ENCODE data around the gene SNRNP70. TPM values are rescaled to one million over a fixed set of nuclear protein-coding genes. Genes with fewer than 3 reads are reported as not detected.

Gene SNRNP70
- total and polyA plus RNA-seq, 10 of the 15 experiments (the other 5 are each of a cell fraction or from before 2014, with no cell fraction given), result 2.7 to 453 (median 159) TPM

DNA sequence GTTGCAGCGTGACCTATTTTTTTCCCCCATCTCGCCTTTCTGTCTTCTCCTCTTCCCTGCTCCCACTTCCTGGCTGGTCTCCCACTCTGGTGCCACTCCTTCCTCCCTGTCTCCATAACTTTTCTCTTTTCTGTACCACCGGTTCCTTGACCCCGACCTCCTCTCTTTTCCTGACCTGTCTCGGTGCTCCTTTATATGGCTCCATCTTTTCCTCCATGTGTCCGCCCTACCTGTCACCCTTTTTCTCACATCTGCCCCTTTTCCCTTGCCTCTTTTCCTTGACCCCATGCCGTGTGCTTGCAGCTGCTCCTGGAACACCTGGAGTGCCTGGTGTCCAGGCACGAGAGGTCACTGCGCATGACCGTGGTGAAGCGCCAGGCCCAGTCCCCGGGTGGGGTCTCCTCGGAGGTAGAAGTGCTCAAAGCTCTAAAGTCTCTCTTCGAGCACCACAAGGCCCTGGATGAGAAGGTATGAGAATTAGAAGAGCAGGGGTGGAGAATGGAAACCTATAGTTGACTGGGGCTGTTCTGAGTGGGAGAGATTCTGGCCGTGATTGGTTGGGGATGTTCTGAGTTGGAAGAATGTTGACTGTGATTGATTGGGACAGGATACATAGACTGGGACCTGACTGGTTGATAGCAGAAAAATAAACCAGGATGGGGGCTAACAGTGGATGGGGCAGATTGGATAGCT, 43.4 kb downstream of the SNRNP70 start:
- BruUV-seq (replicated peaks), result no TSS peak
- TF ChIP-seq, protein P1, sequence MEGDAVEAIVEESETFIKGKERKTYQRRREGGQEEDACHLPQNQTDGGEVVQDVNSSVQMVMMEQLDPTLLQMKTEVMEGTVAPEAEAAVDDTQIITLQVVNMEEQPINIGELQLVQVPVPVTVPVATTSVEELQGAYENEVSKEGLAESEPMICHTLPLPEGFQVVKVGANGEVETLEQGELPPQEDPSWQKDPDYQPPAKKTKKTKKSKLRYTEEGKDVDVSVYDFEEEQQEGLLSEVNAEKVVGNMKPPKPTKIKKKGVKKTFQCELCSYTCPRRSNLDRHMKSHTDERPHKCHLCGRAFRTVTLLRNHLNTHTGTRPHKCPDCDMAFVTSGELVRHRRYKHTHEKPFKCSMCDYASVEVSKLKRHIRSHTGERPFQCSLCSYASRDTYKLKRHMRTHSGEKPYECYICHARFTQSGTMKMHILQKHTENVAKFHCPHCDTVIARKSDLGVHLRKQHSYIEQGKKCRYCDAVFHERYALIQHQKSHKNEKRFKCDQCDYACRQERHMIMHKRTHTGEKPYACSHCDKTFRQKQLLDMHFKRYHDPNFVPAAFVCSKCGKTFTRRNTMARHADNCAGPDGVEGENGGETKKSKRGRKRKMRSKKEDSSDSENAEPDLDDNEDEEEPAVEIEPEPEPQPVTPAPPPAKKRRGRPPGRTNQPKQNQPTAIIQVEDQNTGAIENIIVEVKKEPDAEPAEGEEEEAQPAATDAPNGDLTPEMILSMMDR (IDR thresholded peaks at IDR 0.05 in 2 of 3, conservative IDR thresholded peaks at IDR 0.05 in 1 of 3; ENCODE audit: control insufficient read depth in 2 of 3, extremely low read depth in 1 of 3, insufficient read depth in 1 of 3, low read depth in 3 of 3, low read length in 3 of 3), result no peak
- TF ChIP-seq, protein P2, sequence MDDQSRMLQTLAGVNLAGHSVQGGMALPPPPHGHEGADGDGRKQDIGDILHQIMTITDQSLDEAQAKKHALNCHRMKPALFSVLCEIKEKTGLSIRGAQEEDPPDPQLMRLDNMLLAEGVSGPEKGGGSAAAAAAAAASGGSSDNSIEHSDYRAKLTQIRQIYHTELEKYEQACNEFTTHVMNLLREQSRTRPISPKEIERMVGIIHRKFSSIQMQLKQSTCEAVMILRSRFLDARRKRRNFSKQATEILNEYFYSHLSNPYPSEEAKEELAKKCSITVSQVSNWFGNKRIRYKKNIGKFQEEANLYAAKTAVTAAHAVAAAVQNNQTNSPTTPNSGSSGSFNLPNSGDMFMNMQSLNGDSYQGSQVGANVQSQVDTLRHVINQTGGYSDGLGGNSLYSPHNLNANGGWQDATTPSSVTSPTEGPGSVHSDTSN (IDR thresholded peaks at IDR 0.05; ENCODE audit: insufficient replicate concordance, low read depth, low read length), result no peak
- TF ChIP-seq KDM1A (IDR thresholded peaks at IDR 0.05; ENCODE audit: borderline replicate concordance), result no peak
- no peaks in the 10 kb centered on the region; a peak in 1 of 4 replicates for H3K36me3 ChIP-seq (ENCODE audit: control insufficient read depth in 2 of 2, insufficient read depth in 2 of 2, low read length in 1 of 2)
- no peak for ATAC-seq
- SMC1A ChIA-PET (ENCODE audit: uncharacterized antibody, unreplicated experiment), result interaction anchor here (0.8 kb wide), 1 partner anchor 31 kb away, joined by 3 read pairs; no protein-coding TSS in a partner anchor
- no peaks in the 10 kb centered on the region for H3K79me2 ChIP-seq (ENCODE audit: control insufficient read depth, insufficient read depth, low read length)
- H3K27ac ChIP-seq (ENCODE audit: control insufficient read depth, insufficient read depth), result no peak overlapping the region
- H3K4me2 ChIP-seq (ENCODE audit: control insufficient read depth, insufficient read depth), result peak overlapping the region; percentile 52; the same call in 1 of the 2 replicates
- H3K4me3 ChIP-seq, result no peak overlapping the region
- POLR2A ChIA-PET, result no interaction called here
- H3K27me3 ChIP-seq (replicated peaks in 1 of 2; ENCODE audit: control insufficient read depth in 2 of 2, insufficient read depth in 2 of 2, low read length in 1 of 2), result no peaks in the 10 kb centered on the region
- CTCF ChIA-PET, result interaction anchor here (0.6 to 2.2 kb wide), 6 partner anchors 14 to 135 kb away, joined by 3 to 13 read pairs (median 4); partner anchors contain the start of genes GYS1, LIN7B and RUVBL2
- in situ Hi-C loops (cut with MboI) (no loop called here), intact Hi-C loops (cut with micrococcal nuclease; ENCODE audit: unreplicated experiment) (no loop called here)
- RAD21 ChIA-PET (ENCODE audit: unreplicated experiment), result interaction anchor here (1.0 to 1.4 kb wide), 3 partner anchors 14 to 80 kb away, joined by 3 to 7 read pairs (median 4); partner anchors contain the start of gene LIN7B
- H3K9ac ChIP-seq (ENCODE audit: control insufficient read depth, insufficient read depth, low read length), result no peak overlapping the region
- no peaks in the 10 kb centered on the region for H4K20me1 ChIP-seq (ENCODE audit: control insufficient read depth, insufficient read depth)
- peak overlapping the region; percentile 7; the same call in 1 of the 2 replicates for H2AFZ ChIP-seq (ENCODE audit: control insufficient read depth, low read depth, low read length)
- 71% methylated on average over 14 of the region's 15 CpGs for WGBS (ENCODE audit: insufficient coverage, insufficient replicate concordance, low lambda C conversion rate, missing lambda C conversion rate)
- H3K9me3 ChIP-seq (replicated peaks; ENCODE audit: control insufficient read depth, insufficient read depth, low read length), result no peaks in the 10 kb centered on the region; the same call in 2 of the 3 replicates
- DNase-seq (ENCODE audit: low read depth, low spot score), result no peak
- FAIRE-seq, result peak; percentile 23
- peaks cover 3% of the 10 kb centered on the region; the same call in 1 of the 2 replicates for H3K4me1 ChIP-seq (ENCODE audit: control insufficient read depth, insufficient read depth, low read length)

All from GM12878 (cell line).